Stomach (tissue), 9 donors: ENCODE data around the gene ELSPBP1. TPM values are rescaled to one million over a fixed set of nuclear protein-coding genes. Genes with fewer than 3 reads are reported as not detected.

Experiments
- DNase-seq, 2 donors: peaks; one replicate each; pipeline versions ENCODE4 v3.0.0 to v3.0.0-alpha.2; 2013 to 2019
- H3K27ac ChIP-seq, 5 donors: fragments of 200-600 bp in 4 of 5; sonication (generic) in 4 of 5; one replicate each; pipeline ENCODE4 v1.5.1; 2013 to 2019; ENCODE audit warnings: mild to moderate bottlenecking in 1 of 5, moderate library complexity in 1 of 5
- H3K27me3 ChIP-seq, 3 donors: fragments of 200-600 bp; sonication (generic); one replicate each; pipeline ENCODE4 v1.5.1; 2017 to 2019; ENCODE audit warnings: mixed run types in 1 of 3
- H3K36me3 ChIP-seq, 4 donors: fragments of 200-600 bp; sonication (generic); 1 replicate in 3 of 4; 2 replicates in 1 of 4; pipeline ENCODE4 v1.5.1; 2016 to 2019
- H3K4me1 ChIP-seq, 4 donors: fragments of 200-600 bp; sonication (generic); one replicate each; pipeline ENCODE4 v1.5.1; 2016 to 2019
- H3K4me3 ChIP-seq, 4 donors: fragments of 200-600 bp; sonication (generic) in 3 of 4; one replicate each; pipeline ENCODE4 v1.5.1; 2016 to 2019; ENCODE audit warnings: mild to moderate bottlenecking in 1 of 4
- H3K9me3 ChIP-seq, 4 donors: fragments of 200-600 bp; sonication (generic); one replicate each; pipeline ENCODE4 v1.5.1; 2016 to 2019
- EP300 ChIP-seq: sonication (generic); formaldehyde crosslinking; IDR thresholded peaks from one replicate; pipeline ENCODE4 v1.6.1; 2017; ENCODE audit warnings: antibody characterized with exemption
- POLR2A ChIP-seq, 4 donors: fragments of 450-650 bp; IDR thresholded peaks; one replicate each; pipeline ENCODE4 v1.6.1; 2016; ENCODE audit warnings: antibody characterized with exemption in 4 of 4, control low read depth in 2 of 4, mild to moderate bottlenecking in 1 of 4, moderate library complexity in 1 of 4
- POLR2AphosphoS5 ChIP-seq, 3 donors: sonication (generic); formaldehyde crosslinking; IDR thresholded peaks; one replicate each; pipeline ENCODE4 v1.6.1; 2016; ENCODE audit warnings: antibody characterized with exemption in 3 of 3
- WGBS, 5 donors: extraction: QIAGEN DNeasy Blood & Tissue Kit in 3 of 5; methylation state at CpG; one replicate each; pipeline versions ENCODE4 v1.1.5 to v1.1.7; 2013 to 2018; 5-methylcytosine and 5-hydroxymethylcytosine counted together
- intact Hi-C: fragments of 100-400 bp; cut with DNase I; formaldehyde crosslinking; loops from one replicate; pipeline ENCODE4 v1.15.1; 2023; ENCODE audit warnings: low total_unique reads
- polyA plus RNA-seq, 3 donors: library from polyadenylated mRNA; stranded (reverse); fragments of 200-250 nt; gene quantifications; one replicate each; pipeline ENCODE4 v1.2.3, GENCODE V29; 2013
- total RNA-seq, 5 donors: library from RNA; depleted of rRNA; stranded (reverse); fragments of >200 nt; gene quantifications; one replicate each; pipeline versions ENCODE4 v1.1.0 to v1.2.3, GENCODE V29; 2014 to 2016
- TF ChIP-seq, protein P1 (sequence below), 7 experiments: fragments of 450-650 bp in 4 of 7; fragments of 200-600 bp in 3 of 7; sonication (generic) in 3 of 7; IDR thresholded peaks; one replicate each; pipeline ENCODE4 v1.5.1; 2016 to 2019; ENCODE audit warnings: antibody characterized with exemption in 7 of 7, control low read depth in 2 of 7, mild to moderate bottlenecking in 1 of 7
- donor health status: healthy with polysubstance abuse.
- donor health status: Bipolar disorder and iron deficiency.
- donor health status: healthy.

ELSPBP1 gene
- total and polyA plus RNA-seq, 8 donors, result not detected

DNA sequence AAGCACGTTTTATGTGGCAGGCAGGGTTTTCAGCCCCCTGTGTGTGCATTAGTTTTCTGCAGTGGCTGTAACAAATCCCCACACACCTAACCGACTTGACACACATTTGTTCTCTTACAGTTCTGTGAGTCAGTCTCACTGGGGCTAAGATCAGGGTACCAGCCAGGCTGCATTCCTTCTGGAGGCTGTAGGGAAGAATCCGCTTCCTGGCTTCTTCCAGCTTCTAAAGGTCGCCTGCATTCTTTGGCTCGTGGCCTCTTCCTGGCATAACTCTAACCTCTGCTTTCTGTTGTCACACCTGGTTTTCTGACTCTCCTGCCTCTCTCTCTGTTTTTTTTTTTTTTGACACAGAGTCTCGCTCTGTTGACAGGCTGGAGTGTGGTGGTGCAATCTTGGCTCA, 6.4 kb downstream of the ELSPBP1 start:
- TF ChIP-seq EP300, result no peak
- TF ChIP-seq, protein P1, sequence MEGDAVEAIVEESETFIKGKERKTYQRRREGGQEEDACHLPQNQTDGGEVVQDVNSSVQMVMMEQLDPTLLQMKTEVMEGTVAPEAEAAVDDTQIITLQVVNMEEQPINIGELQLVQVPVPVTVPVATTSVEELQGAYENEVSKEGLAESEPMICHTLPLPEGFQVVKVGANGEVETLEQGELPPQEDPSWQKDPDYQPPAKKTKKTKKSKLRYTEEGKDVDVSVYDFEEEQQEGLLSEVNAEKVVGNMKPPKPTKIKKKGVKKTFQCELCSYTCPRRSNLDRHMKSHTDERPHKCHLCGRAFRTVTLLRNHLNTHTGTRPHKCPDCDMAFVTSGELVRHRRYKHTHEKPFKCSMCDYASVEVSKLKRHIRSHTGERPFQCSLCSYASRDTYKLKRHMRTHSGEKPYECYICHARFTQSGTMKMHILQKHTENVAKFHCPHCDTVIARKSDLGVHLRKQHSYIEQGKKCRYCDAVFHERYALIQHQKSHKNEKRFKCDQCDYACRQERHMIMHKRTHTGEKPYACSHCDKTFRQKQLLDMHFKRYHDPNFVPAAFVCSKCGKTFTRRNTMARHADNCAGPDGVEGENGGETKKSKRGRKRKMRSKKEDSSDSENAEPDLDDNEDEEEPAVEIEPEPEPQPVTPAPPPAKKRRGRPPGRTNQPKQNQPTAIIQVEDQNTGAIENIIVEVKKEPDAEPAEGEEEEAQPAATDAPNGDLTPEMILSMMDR (IDR thresholded peaks at IDR 0.05), result no peak
- TF ChIP-seq POLR2AphosphoS5 (IDR thresholded peaks at IDR 0.05), result no peak
- TF ChIP-seq POLR2A (IDR thresholded peaks at IDR 0.05), result no peak
- Histone ChIP-seq H3K4me1 (no peaks in the 10 kb centered on the region), H3K4me3 (no peak overlapping the region), H3K27ac (no peak overlapping the region), H3K36me3 (no peaks in the 10 kb centered on the region), H3K9me3 (peaks cover 0 to 9% (median 2%) of the 10 kb centered on the region in 4 donors), H3K27me3 (peaks cover 0 to 9% (median 0%) of the 10 kb centered on the region in 3 donors)
- WGBS, 5 donors, result 76 to 80% (median 77%) methylated on average over 6 of the region's 6 CpGs
- intact Hi-C loops, result no loop called here
- no peak for DNase-seq

- intact Hi-C loops, result no loop called here
- H3K9me3 ChIP-seq, result peaks cover 0 to 14% (median 2%) of the 10 kb centered on the region in 4 donors
- WGBS, 5 donors, result 63 to 69% (median 66%) methylated on average over 6 of the region's 6 CpGs
- no peaks in the 10 kb centered on the region for H3K4me1 ChIP-seq
- peaks cover 0 to 13% (median 0%) of the 10 kb centered on the region in 3 donors for H3K27me3 ChIP-seq
- H3K36me3 ChIP-seq, result no peaks in the 10 kb centered on the region
- DNase-seq, result no peak
- no peak for TF ChIP-seq EP300
- TF ChIP-seq POLR2AphosphoS5 (IDR thresholded peaks at IDR 0.05), result no peak
- no peak for TF ChIP-seq POLR2A (IDR thresholded peaks at IDR 0.05)
- TF ChIP-seq, protein P1 (IDR thresholded peaks at IDR 0.05), result no peak
- H3K27ac ChIP-seq, result no peak overlapping the region
- no peak overlapping the region for H3K4me3 ChIP-seq
Observed at GRCh38 chr19:48004236-48004635, 9.8 kb downstream of the ELSPBP1 start.

- Histone ChIP-seq H3K4me3 (no peak overlapping the region), H3K9me3 (peaks cover 0 to 5% (median 2%) of the 10 kb centered on the region in 4 donors), H3K4me1 (no peaks in the 10 kb centered on the region), H3K27me3 (peaks cover 0 to 13% (median 0%) of the 10 kb centered on the region in 3 donors), H3K36me3 (no peaks in the 10 kb centered on the region), H3K27ac (no peak overlapping the region)
- WGBS, 5 donors, result 72 to 85% (median 81%) methylated on average over 6 of the region's 6 CpGs
- no peak for TF ChIP-seq POLR2A (IDR thresholded peaks at IDR 0.05)
- intact Hi-C loops, result no loop called here
- DNase-seq, result no peak
Observed at GRCh38 chr19:48006762-48007161, 12.3 kb downstream of the ELSPBP1 start.

DNA sequence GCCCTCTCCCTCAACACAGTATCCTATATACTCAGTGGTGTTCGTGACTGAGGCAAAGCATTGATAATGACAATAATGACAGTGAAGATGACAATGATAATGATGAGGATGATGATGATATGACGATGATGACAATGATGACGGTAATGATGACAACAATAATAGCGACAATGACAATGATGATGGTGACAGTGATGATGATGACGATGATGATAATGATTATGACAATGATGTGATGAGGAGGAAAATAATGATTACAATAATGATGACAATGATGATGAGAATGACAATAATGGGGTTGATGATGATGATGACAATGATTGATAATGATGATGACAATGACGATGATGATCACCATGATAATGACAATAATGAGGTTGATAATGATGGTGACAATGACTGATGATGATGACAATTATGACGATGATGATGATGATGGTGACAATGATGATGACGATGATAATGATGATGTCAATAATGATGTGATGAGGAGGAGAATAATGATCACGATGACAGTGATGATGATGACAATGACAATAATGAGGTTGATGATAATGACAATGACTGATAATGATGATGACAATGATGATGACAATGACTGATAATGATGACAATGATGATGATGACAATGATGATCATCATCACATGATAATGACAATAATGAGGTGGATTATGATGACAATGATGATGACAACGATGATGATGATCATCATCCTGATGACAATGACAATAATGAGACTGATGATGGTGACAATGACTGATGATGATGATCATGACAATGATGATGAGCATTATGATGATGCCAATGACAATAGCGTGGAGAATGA, 16.7 kb downstream of the ELSPBP1 start:
- Histone ChIP-seq H3K9me3 (peaks cover 0 to 11% (median 8%) of the 10 kb centered on the region in 4 donors), H3K27ac (no peak overlapping the region), H3K36me3 (no peaks in the 10 kb centered on the region), H3K27me3 (peaks cover 0 to 9% (median 0%) of the 10 kb centered on the region in 3 donors), H3K4me3 (no peak overlapping the region), H3K4me1 (no peaks in the 10 kb centered on the region)
- intact Hi-C loops, result no loop called here
- WGBS, 5 donors, result 89 to 92% (median 89%) methylated on average over 11 of the region's 11 CpGs
- TF ChIP-seq EP300, result no peak
- TF ChIP-seq POLR2AphosphoS5 (IDR thresholded peaks at IDR 0.05), result no peak
- no peak for TF ChIP-seq POLR2A (IDR thresholded peaks at IDR 0.05)
- TF ChIP-seq, protein P1 (IDR thresholded peaks at IDR 0.05), result no peak
- DNase-seq, result no peak

GRCh38 chr19:48020686-48021085, 26.3 kb downstream of the ELSPBP1 start:
- Histone ChIP-seq H3K9me3 (peaks cover 0 to 5% (median 2%) of the 10 kb centered on the region in 4 donors), H3K27ac (no peak overlapping the region), H3K36me3 (no peaks in the 10 kb centered on the region), H3K4me3 (no peak overlapping the region), H3K4me1 (no peaks in the 10 kb centered on the region), H3K27me3 (peaks cover 0 to 39% (median 1%) of the 10 kb centered on the region in 3 donors)
- 62 to 86% (median 72%) methylated on average over 3 of the region's 3 CpGs for WGBS, 5 donors
- DNase-seq, result no peak
- intact Hi-C loops, result no loop called here
- TF ChIP-seq, protein P1 (IDR thresholded peaks at IDR 0.05), result no peak
- TF ChIP-seq POLR2AphosphoS5 (IDR thresholded peaks at IDR 0.05), result no peak
